ENCODE results near the gene VEGFB.

DNA sequence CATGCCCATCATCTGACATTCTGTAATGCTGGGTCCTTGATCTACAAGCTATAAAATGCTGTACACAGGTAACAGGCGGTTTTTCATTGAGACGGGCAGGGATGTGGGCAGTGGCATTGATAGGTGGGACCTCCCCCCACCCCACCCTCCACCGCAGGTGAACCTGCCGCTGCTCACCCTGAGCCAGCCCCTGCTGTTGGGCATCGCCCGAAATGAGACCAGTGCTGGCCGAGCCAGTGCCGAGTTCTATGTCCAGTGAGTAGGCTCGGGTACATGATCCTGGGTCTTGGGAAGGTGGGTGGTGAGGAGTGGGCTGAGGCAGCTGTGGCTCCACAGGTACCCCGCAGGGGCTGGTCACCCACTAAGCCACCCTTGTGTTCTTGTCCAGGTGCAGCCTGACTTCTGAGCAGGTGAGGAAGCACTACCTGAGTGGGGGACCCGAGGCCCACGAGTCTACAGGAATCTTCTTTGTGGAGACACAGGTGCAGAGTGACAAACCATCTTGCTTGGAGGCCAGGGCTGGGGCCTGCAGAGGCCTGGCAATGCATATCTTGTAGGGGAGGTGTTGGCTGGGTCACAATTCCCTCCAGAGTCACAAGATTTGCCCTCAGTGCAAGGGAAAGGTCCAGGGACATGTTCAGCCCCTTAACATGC lies 5.2 kb upstream of the VEGFB start:
- TF ChIP-seq REST (IDR thresholded peaks at IDR 0.05; ENCODE audit: insufficient read depth in 1 of 2, low read depth in 2 of 2, low read length in 2 of 2): no peak
- TF ChIP-seq POLR2AphosphoS5 (IDR thresholded peaks at IDR 0.05; ENCODE audit: low read depth, low read length): no peak; the same call in 1 of the 2 replicates

All from PFSK-1 (cell line).